ENCODE results near the gene ZFYVE28. TPM values are rescaled to one million over a fixed set of nuclear protein-coding genes. Genes with fewer than 3 reads are reported as not detected.

Gene ZFYVE28
- total RNA-seq, 6 experiments from 2014 or later: 2.5 to 9.6 (median 4.8) TPM

- intact Hi-C loops (cut with DNase I): no loop called here
- DNase-seq (no peak), ATAC-seq (no peak)
- Histone ChIP-seq H3K4me1 (peaks cover 0 to 25% (median 4%) of the 10 kb centered on the region in 4 donors), H3K27me3 (no peaks in the 10 kb centered on the region), H3K27ac (peak overlapping the region; percentile 75 to 92 (median 79)), H3K36me3 (no peaks in the 10 kb centered on the region), H3K9me3 (no peaks in the 10 kb centered on the region), H3K4me3 (peak overlapping the region; percentile 62 to 74 (median 66))
- 90% methylated on average over 2 of the region's 13 CpGs for WGBS (ENCODE audit: insufficient coverage, low coverage, low lambda C conversion rate, missing lambda C conversion rate)
- TF ChIP-seq CTCF (IDR thresholded peaks at IDR 0.05) (no peak), POLR2A (IDR thresholded peaks at IDR 0.05) (no peak)
Observed at GRCh38 chr4:2262944-2263250, 155.5 kb downstream of the ZFYVE28 start.

GRCh38 chr4:2262145-2262943, 156.1 kb downstream of the ZFYVE28 start:
- Histone ChIP-seq H3K36me3 (no peaks in the 10 kb centered on the region), H3K9me3 (no peaks in the 10 kb centered on the region), H3K4me1 (peaks cover 0 to 30% (median 4%) of the 10 kb centered on the region in 4 donors), H3K27me3 (no peaks in the 10 kb centered on the region), H3K27ac (peak overlapping the region; percentile 75 to 92 (median 79)), H3K4me3 (peak overlapping the region; percentile 62 to 93 (median 74))
- peak; percentile 100 for DNase-seq
- WGBS (ENCODE audit: insufficient coverage, low coverage, low lambda C conversion rate, missing lambda C conversion rate): no CpG with 5 or more reads among the region's 98 CpGs
- peak; percentile 92 to 95 (median 94) for ATAC-seq
- intact Hi-C loops (cut with DNase I): no loop called here
- peak in 1 of 4 donors; percentile 15 for TF ChIP-seq CTCF (IDR thresholded peaks at IDR 0.05)
- TF ChIP-seq POLR2A (IDR thresholded peaks at IDR 0.05): peak; percentile 92

DNA sequence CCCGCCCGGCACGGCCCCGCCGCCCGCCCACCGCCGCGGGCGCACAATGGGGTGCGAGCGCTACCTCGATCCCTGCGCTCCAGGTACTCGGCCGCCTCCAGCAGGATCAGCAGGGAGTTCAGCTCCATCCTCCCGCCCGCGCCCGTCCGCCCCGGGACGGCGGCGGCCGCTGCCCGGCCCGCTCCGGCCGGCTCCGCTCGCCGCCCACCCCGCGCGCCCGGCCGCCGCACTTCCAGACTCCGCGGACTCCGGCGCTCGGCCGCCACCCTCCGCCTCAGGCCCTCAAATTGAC, 156.6 kb downstream of the ZFYVE28 start, which contains the start of gene MXD4:
Gene MXD4 (minus strand): TSS at position 257 of the 292 bp plus-strand sequence. CDS start 129 bp downstream, at position 128.
- Histone ChIP-seq H3K36me3 (no peaks in the 10 kb centered on the region), H3K9me3 (no peaks in the 10 kb centered on the region), H3K27ac (peak within 1 kb of the TSS; percentile 75 to 92 (median 79)), H3K27me3 (no peaks in the 10 kb centered on the region), H3K4me1 (peaks cover 0 to 35% (median 4%) of the 10 kb centered on the region in 4 donors), H3K4me3 (peak within 1 kb of the TSS; percentile 86 to 93 (median 90))
- TF ChIP-seq CTCF (IDR thresholded peaks at IDR 0.05): no peak
- TF ChIP-seq POLR2A (IDR thresholded peaks at IDR 0.05): no peak
- whole genome bisulfite sequencing (ENCODE audit: insufficient coverage, low coverage, low lambda C conversion rate, missing lambda C conversion rate): no CpG with 5 or more reads among the region's 46 CpGs
- intact Hi-C loops (cut with DNase I): no loop called here
- ATAC-seq: no peak
- DNase-seq: no peak

- Histone ChIP-seq H3K9me3 (no peaks in the 10 kb centered on the region), H3K4me3 (peak overlapping the region; percentile 86 to 93 (median 90)), H3K4me1 (peaks cover 0 to 34% (median 3%) of the 10 kb centered on the region in 4 donors), H3K27me3 (no peaks in the 10 kb centered on the region), H3K27ac (peak overlapping the region; percentile 57 to 76 (median 73)), H3K36me3 (no peaks in the 10 kb centered on the region)
- peak; percentile 3 to 22 (median 16) for ATAC-seq
- intact Hi-C loops (cut with DNase I): no loop called here
- TF ChIP-seq POLR2A (IDR thresholded peaks at IDR 0.05) (no peak), CTCF (IDR thresholded peaks at IDR 0.05) (no peak)
- WGBS (ENCODE audit: insufficient coverage, low coverage, low lambda C conversion rate, missing lambda C conversion rate): 0% methylated on average over 3 of the region's 91 CpGs
- peak; percentile 62 to 68 (median 67) for DNase-seq
Observed at GRCh38 chr4:2261110-2261852, 157.2 kb downstream of the ZFYVE28 start.
